Neural progenitor cell (in vitro differentiated cells): Measurements from ENCODE around the gene GRIK2. TPM values are rescaled to one million over a fixed set of nuclear protein-coding genes. Genes with fewer than 3 reads are reported as not detected.
A peak's percentile ranks its signal among the peaks of the same experiment; 100 is the strongest.

ENCODE experiments used
- DNase-seq: peaks from one replicate; pipeline ENCODE4 v3.0.0-alpha.2; 2016; ENCODE audit warnings: low spot score
- H2AFZ ChIP-seq: fragments of 200-600 bp; sonication (generic); replicated peaks from 2 replicates; pipeline ENCODE4 v1.6.1; 2016; ENCODE audit warnings: antibody characterized with exemption
- H3F3A ChIP-seq: fragments of 200-600 bp; sonication (generic); 2 replicates; pipeline ENCODE4 v1.6.1; 2016; ENCODE audit warnings: antibody characterized with exemption, low read depth
- H3K27ac ChIP-seq: fragments of 200-600 bp; sonication (generic); 2 replicates; pipeline ENCODE4 v1.5.1; 2016; ENCODE audit warnings: mild to moderate bottlenecking
- H3K27me3 ChIP-seq: fragments of 200-600 bp; sonication (generic); 2 replicates; pipeline ENCODE4 v1.6.1; 2016; ENCODE audit warnings: mild to moderate bottlenecking, moderate library complexity
- H3K36me3 ChIP-seq: fragments of 200-600 bp; sonication (generic); 2 replicates; pipeline ENCODE4 v1.5.1; 2016
- H3K4me1 ChIP-seq: fragments of 200-600 bp; sonication (generic); 2 replicates; pipeline ENCODE4 v1.6.1; 2016; ENCODE audit warnings: mixed run types
- H3K4me2 ChIP-seq: fragments of 200-600 bp; sonication (generic); 2 replicates; pipeline ENCODE4 v1.6.1; 2016
- H3K4me3 ChIP-seq: fragments of 200-600 bp; sonication (generic); 2 replicates; pipeline ENCODE4 v1.5.1; 2016
- H3K79me2 ChIP-seq: fragments of 200-600 bp; sonication (generic); 2 replicates; pipeline ENCODE4 v1.6.1; 2016; ENCODE audit warnings: low read depth
- H3K9ac ChIP-seq: fragments of 200-600 bp; sonication (generic); 2 replicates; pipeline ENCODE4 v1.6.1; 2016
- H3K9me3 ChIP-seq: fragments of 200-600 bp; sonication (generic); 2 replicates; pipeline ENCODE4 v1.5.1; 2016; ENCODE audit warnings: low read depth
- H4K20me1 ChIP-seq: fragments of 200-600 bp; sonication (generic); 2 replicates; pipeline ENCODE4 v1.6.1; 2016; ENCODE audit warnings: low read depth
- H3K27ac Mint-ChIP-seq: 3 replicates; pipeline ENCODE4 v1.8.0; 2021; ENCODE audit warnings: mixed read lengths
- H3K27me3 Mint-ChIP-seq: 2 replicates; pipeline ENCODE4 v1.8.0; 2022; ENCODE audit warnings: low read depth, mild to moderate bottlenecking, inconsistent platforms, moderate library complexity, mixed read lengths; ENCODE audit not compliant: insufficient read depth
- H3K36me3 Mint-ChIP-seq: 3 replicates; pipeline ENCODE4 v1.8.0; 2021; ENCODE audit warnings: mixed read lengths
- H3K4me1 Mint-ChIP-seq: 3 replicates; pipeline ENCODE4 v1.8.0; 2021; ENCODE audit warnings: mixed read lengths
- H3K4me3 Mint-ChIP-seq: 3 replicates; pipeline ENCODE4 v1.8.0; 2021; ENCODE audit warnings: mild to moderate bottlenecking, moderate library complexity, mixed read lengths
- H3K9me3 Mint-ChIP-seq: 3 replicates; pipeline ENCODE4 v1.8.0; 2020; ENCODE audit warnings: mixed read lengths
- CTCF ChIP-seq: fragments of 200-600 bp; sonication (generic); IDR thresholded peaks from 2 replicates; pipeline ENCODE4 v1.5.1; 2017; ENCODE audit warnings: antibody characterized with exemption, mild to moderate bottlenecking
- EZH2 ChIP-seq: fragments of 200-600 bp; sonication (generic); IDR thresholded peaks from 2 replicates; pipeline ENCODE4 v1.6.1; 2017; ENCODE audit warnings: antibody characterized with exemption, mild to moderate bottlenecking, moderate library complexity
- EZH2phosphoT487 ChIP-seq: fragments of 200-600 bp; sonication (generic); IDR thresholded peaks from 2 replicates; pipeline ENCODE4 v1.6.1; 2017; ENCODE audit warnings: antibody characterized with exemption
- total RNA-seq: library from RNA; depleted of rRNA; stranded (reverse); fragments of >200 nt; gene quantifications from 2 replicates; pipeline ENCODE4 v1.2.3, GENCODE V29; 2015; ENCODE audit warnings: low replicate concordance

Gene GRIK2
- total RNA-seq, 1 donor from 2014 or later, result 0.88 TPM

GRCh38 chr6:101401792-101402621, 8.5 kb downstream of the GRIK2 start:
- Mint-ChIP-seq H3K9me3 (no peaks in the 10 kb centered on the region), H3K27ac (no peak overlapping the region), H3K27me3 (peaks cover 29% of the 10 kb centered on the region), H3K4me1 (peaks cover 33% of the 10 kb centered on the region), H3K36me3 (no peaks in the 10 kb centered on the region), H3K4me3 (peak overlapping the region; percentile 86)
- Histone ChIP-seq H3K79me2 (no peaks in the 10 kb centered on the region), H4K20me1 (no peaks in the 10 kb centered on the region), H3K27me3 (peaks cover 74% of the 10 kb centered on the region), H2AFZ (peak overlapping the region; percentile 83), H3K4me1 (peaks cover 25% of the 10 kb centered on the region), H3K36me3 (no peaks in the 10 kb centered on the region), H3K9ac (no peak overlapping the region), H3K4me3 (peak overlapping the region; percentile 66), H3K4me2 (peak overlapping the region; percentile 100), H3K27ac (no peak overlapping the region), H3K9me3 (no peaks in the 10 kb centered on the region), H3F3A (peaks cover 21% of the 10 kb centered on the region)
- TF ChIP-seq EZH2phosphoT487 (peak; percentile 40), EZH2 (peak; percentile 67), CTCF (no peak)
- DNase-seq, result peak; percentile 88

GRCh38 chr6:101402622-101403031, 9.1 kb downstream of the GRIK2 start:
- Histone ChIP-seq H4K20me1 (no peaks in the 10 kb centered on the region), H3K4me1 (peaks cover 25% of the 10 kb centered on the region), H3K36me3 (no peaks in the 10 kb centered on the region), H3K9ac (no peak overlapping the region), H2AFZ (peak overlapping the region; percentile 83), H3F3A (peaks cover 21% of the 10 kb centered on the region), H3K27ac (no peak overlapping the region), H3K27me3 (peaks cover 69% of the 10 kb centered on the region), H3K4me3 (peak overlapping the region; percentile 66), H3K4me2 (peak overlapping the region; percentile 100), H3K79me2 (no peaks in the 10 kb centered on the region), H3K9me3 (no peaks in the 10 kb centered on the region)
- Mint-ChIP-seq H3K9me3 (no peaks in the 10 kb centered on the region), H3K27ac (no peak overlapping the region), H3K36me3 (no peaks in the 10 kb centered on the region), H3K27me3 (peaks cover 27% of the 10 kb centered on the region), H3K4me1 (peaks cover 33% of the 10 kb centered on the region), H3K4me3 (peak overlapping the region; percentile 86)
- peak; percentile 86 for DNase-seq
- TF ChIP-seq EZH2phosphoT487 (peak; percentile 32), EZH2 (peak; percentile 54), CTCF (no peak)

- peaks cover 62% of the 10 kb centered on the region for H3K27me3 ChIP-seq
- no peaks in the 10 kb centered on the region for H3K9me3 ChIP-seq
- peaks cover 21% of the 10 kb centered on the region for H3F3A ChIP-seq
- H3K36me3 ChIP-seq, result no peaks in the 10 kb centered on the region
- H2AFZ ChIP-seq, result peak overlapping the region; percentile 83
- no peaks in the 10 kb centered on the region for H3K9me3 Mint-ChIP-seq
- no peak overlapping the region for H3K27ac Mint-ChIP-seq
- peaks cover 25% of the 10 kb centered on the region for H3K27me3 Mint-ChIP-seq
- peak overlapping the region; percentile 86 for H3K4me3 Mint-ChIP-seq
- H3K9ac ChIP-seq, result no peak overlapping the region
- peak overlapping the region; percentile 100 for H3K4me2 ChIP-seq
- TF ChIP-seq EZH2phosphoT487 (no peak), EZH2 (no peak), CTCF (no peak)
- H3K79me2 ChIP-seq, result no peaks in the 10 kb centered on the region
- peak overlapping the region; percentile 66 for H3K4me3 ChIP-seq
- peaks cover 31% of the 10 kb centered on the region for H3K4me1 ChIP-seq
- no peaks in the 10 kb centered on the region for H3K36me3 Mint-ChIP-seq
- H3K27ac ChIP-seq, result no peak overlapping the region
- peak; percentile 76 for DNase-seq
- no peaks in the 10 kb centered on the region for H4K20me1 ChIP-seq
- peaks cover 37% of the 10 kb centered on the region for H3K4me1 Mint-ChIP-seq
Measured at GRCh38 chr6:101403216-101403945, 9.9 kb downstream of the GRIK2 start.
